ENCODE measurements around the gene ZBTB16. TPM values are rescaled to one million over a fixed set of nuclear protein-coding genes. Genes with fewer than 3 reads are reported as not detected.

The ZBTB16 gene
- total RNA-seq, 4 donors from 2014 or later = 10.4 to 137 (median 18.8) TPM

GRCh38 chr11:114219559-114220349 lies 160.2 kb downstream of the ZBTB16 start:
- H3K27ac ChIP-seq = peak overlapping the region in 2 of 4 donors; percentile 21 to 53
- 32 to 43% methylated on average over 6 of the region's 6 CpGs for WGBS, 2 donors
- intact Hi-C loops (cut with DNase I) = no loop called here

DNA sequence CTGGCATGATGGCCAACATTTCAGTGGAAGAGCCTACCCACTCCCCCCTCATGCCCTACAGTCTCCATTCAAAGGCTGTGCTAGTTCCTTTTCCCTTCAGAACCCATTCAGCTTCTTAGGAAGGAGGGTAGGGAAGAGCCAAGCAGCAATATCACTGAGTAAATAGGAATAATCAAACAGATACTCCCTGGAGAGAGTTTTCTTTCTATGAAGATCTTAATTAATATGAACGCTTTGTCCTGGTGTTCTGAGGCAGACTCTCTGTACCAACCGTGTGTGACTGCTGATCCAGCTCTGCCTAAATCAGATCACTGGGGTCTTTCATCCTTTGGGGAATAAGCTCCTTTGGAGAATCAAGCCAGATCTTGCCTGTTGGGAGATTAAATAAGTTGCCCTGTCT lies 161.5 kb downstream of the ZBTB16 start:
- H3K4me1 ChIP-seq = peaks cover 0 to 41% (median 24%) of the 10 kb centered on the region in 3 donors
- no peak for TF ChIP-seq POLR2A (IDR thresholded peaks at IDR 0.05)
- TF ChIP-seq CTCF (IDR thresholded peaks at IDR 0.05) = no peak
- intact Hi-C loops (cut with DNase I) = no loop called here
- H3K27me3 ChIP-seq = no peaks in the 10 kb centered on the region
- H3K4me3 ChIP-seq = no peak overlapping the region
- H3K9me3 ChIP-seq = no peaks in the 10 kb centered on the region
- no peak for DNase-seq
- 86 to 100% methylated on average over 2 of the region's 2 CpGs for WGBS, 2 donors
- no peak overlapping the region for H3K27ac ChIP-seq
- peaks cover 0 to 39% (median 0%) of the 10 kb centered on the region in 3 donors for H3K36me3 ChIP-seq

More at GRCh38 chr11:114219559-114220349, 160.2 kb downstream of the ZBTB16 start:
- no peak for DNase-seq
- no peak for TF ChIP-seq POLR2A (IDR thresholded peaks at IDR 0.05)
- TF ChIP-seq CTCF (IDR thresholded peaks at IDR 0.05) = no peak
- no peaks in the 10 kb centered on the region for H3K27me3 ChIP-seq
- no peaks in the 10 kb centered on the region for H3K9me3 ChIP-seq
- H3K36me3 ChIP-seq = peaks cover 0 to 37% (median 0%) of the 10 kb centered on the region in 3 donors
- no peak overlapping the region for H3K4me3 ChIP-seq
- peaks cover 0 to 44% (median 29%) of the 10 kb centered on the region in 3 donors for H3K4me1 ChIP-seq

DNA sequence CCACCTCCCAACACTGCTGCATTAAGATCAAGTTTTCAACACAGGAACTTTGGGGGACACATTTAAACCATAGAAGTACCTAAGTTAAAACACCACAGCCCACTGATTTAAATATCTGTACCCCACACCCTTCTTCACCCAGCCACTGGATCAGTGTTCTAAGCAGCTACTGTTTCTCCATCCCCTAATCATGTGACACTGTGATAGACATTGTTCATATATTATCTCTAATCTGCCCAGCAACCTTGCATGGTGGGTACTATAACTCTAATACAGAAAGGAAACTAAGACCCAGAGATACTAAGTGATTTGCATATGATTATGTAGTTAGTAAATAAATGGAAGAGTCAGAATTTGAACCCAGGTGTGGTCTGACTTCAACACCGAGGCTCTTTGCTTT lies 166.2 kb downstream of the ZBTB16 start:
- no peak overlapping the region for H3K4me3 ChIP-seq
- TF ChIP-seq POLR2A (IDR thresholded peaks at IDR 0.05) (no peak), CTCF (IDR thresholded peaks at IDR 0.05) (no peak)
- H3K27me3 ChIP-seq = no peaks in the 10 kb centered on the region
- peaks cover 0 to 33% (median 7%) of the 10 kb centered on the region in 3 donors for H3K4me1 ChIP-seq
- H3K36me3 ChIP-seq = peaks cover 0 to 34% (median 0%) of the 10 kb centered on the region in 3 donors
- H3K27ac ChIP-seq = no peak overlapping the region
- no peaks in the 10 kb centered on the region for H3K9me3 ChIP-seq
- intact Hi-C loops (cut with DNase I) = no loop called here
- DNase-seq = no peak
- 36 to 69% methylated on average over 1 of the region's 1 CpG for WGBS, 2 donors

- Histone ChIP-seq H3K36me3 (peaks cover 0 to 34% (median 0%) of the 10 kb centered on the region in 3 donors), H3K4me1 (peaks cover 0 to 40% (median 7%) of the 10 kb centered on the region in 3 donors), H3K27me3 (no peaks in the 10 kb centered on the region), H3K27ac (no peak overlapping the region), H3K4me3 (no peak overlapping the region), H3K9me3 (no peaks in the 10 kb centered on the region)
- no peak for DNase-seq
- TF ChIP-seq POLR2A (IDR thresholded peaks at IDR 0.05) (no peak), CTCF (IDR thresholded peaks at IDR 0.05) (no peak)
- intact Hi-C loops (cut with DNase I) = no loop called here
- 47 to 76% methylated on average over 5 of the region's 5 CpGs for WGBS, 2 donors
These were observed 166.8 kb downstream of the ZBTB16 start for GRCh38 chr11:114226356-114226755.

Data from esophagus squamous epithelium (tissue), 5 donors.